GM19438 (cell line): ENCODE measurements around the gene AJM1.
"Not testable (repeated sequence)": the region's sequence is repeated elsewhere in the genome, so short reads cannot be mapped to it uniquely, and the experiment has no call there.

ENCODE experiments used
- ATAC-seq: cut with Tn5 transposase; IDR thresholded peaks from one replicate; pipeline ENCODE4 v1.9.1; 2021; ENCODE audit warnings: low read depth; ENCODE audit not compliant: unreplicated experiment

AJM1 gene

DNA sequence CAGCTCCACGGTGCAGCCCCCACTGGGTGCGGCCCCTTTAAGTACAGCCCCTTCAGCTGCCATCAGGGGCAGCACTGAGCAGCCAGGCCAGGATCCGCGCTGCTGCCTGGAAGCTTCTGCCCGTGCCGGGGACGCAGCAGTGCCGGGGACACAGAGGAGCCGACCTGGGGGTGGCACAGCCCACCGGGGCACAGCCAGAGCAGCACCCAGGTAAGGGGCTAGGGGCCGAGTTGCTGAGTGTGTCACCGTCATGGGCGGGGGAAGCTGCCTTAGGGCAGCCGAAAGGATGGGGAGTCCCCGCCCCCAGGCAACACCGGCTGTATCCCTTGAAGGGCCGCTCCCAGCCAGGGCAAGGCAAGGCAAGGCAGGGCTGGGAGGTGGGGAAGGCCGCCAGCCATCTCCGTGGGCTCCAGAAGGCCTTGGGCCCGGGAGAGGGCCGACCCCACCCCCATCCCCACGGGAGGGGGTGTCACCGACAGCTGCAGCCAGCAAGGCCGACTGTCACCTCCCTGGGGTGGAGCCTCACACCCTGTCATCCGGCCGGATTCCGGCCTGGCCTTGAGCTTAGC lies at the start of gene AJM1:
TSS of gene AJM1 (plus strand) at position 99 of the 569 bp plus-strand sequence. CDS start 1,937 bp downstream, outside the sequence.
- ATAC-seq: peak; percentile 64

DNA sequence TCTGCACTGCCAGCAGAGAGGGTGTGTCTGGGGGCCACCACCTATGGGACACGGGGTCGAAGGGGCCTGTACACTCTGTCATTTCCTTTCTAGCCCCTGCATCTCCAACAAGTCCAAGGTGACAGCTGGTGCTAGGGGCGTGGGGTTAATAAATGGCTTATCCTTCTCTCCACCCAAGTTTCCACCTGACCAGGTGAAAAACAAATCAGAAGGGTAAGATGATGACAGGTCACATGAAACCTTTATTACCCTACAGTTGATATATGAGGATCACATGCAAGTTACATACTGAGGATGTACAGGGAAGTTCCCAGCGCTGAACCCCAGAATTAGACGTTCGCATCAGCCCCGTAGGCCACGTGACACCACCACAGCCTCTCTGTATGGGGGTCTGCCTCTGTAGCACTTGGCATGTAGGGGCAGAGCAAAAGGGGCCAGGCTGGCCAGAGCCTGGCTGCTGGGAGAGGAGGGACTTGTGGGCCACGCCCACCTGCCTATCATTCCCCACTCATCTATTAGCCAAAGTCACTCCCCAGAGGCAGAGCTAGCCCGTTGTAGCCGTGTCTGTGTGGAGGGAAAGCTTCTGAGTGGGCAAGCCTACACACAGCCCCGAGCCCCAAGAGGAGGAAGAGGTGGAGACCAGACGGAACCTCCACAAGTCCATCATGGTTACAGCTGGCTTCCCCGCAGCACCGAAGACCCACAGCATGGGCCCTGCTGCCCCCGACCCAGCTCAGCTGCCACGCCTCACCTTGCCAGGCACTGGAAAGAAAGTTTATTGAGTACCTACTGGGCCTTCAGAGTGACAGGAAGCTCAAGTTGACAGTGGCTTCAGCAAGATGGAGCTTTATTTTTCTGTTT lies 49.0 kb upstream of the AJM1 start:
- no peak for ATAC-seq

DNA sequence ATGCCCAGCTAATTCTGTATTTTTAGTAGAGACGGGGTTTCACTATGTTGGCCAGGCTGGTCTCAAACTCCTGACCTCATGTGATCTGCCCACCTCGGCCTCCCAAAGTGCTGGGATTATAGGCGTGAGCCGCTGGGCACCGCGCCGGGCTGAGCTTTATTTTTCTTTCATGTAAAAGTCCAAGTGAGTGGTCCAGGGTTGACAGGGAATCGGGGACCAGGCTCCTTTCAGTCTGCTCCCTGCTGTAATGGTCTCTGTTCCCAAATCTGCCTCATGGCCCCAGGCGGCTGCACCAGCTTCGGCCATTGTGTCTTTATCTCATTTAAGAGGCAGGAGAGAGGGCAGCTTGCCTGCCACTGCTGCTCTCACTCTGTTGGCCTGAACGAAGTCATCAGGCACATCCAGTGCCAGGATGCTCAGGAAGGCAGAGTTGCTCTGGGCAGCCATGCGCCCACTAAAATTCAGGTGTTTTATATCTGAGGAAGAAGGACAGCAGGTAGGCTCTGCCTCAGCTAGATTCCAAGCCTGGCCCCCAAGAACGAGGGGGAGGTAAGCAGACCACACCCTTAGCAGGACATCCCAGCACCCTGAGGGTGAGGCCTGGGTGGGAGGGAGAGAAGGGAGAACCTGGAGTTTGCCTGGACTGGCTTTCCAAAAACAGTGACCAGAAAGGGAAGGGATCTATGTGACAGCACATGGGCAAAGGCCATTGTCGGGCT lies 47.8 kb upstream of the AJM1 start:
- no peak for ATAC-seq

DNA sequence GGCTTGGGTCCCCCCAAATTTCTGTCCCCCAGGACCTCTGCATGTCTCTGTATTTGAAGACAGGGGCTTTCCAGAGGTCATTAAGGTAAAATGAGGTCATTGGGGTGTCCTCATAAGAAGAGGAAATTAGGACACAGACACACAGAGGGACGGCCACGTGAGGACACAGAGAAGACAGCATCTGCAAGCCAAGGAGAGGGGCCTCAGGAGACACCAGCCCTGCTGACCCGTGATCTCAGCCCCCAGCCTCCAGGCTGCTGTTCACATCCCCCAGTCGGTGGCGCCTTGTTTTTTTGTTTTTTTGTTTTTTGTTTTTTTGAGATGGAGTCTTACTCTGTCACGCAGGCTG lies 47.3 kb upstream of the AJM1 start:
- no peak for ATAC-seq

DNA sequence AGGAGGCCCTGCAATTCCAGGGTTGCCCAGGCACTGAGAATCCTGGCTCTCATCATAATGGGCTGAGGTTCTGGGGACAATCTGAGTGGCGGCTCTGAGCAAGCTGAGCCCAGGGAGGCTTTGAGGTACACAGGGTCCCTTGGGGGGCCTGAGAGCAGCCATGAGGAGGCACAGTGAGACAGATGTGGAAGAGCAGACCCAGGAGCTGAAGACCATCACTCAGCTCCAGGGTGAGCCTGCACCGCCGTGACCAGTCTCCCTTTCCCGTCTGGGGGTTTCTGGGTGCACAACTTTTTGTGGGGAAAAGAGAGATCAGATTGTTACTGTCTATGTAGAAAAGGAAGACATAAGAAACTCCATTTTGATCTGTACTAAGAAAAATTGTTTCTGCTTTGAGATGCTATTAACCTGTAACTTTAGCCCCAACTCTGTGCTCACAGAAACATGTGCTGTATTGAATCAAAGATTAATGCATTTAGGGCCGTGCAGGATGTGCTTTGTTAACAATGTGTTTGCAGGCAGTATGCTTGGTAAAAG lies 46.0 kb upstream of the AJM1 start, which contains the start of gene CCDC183:
TSS of gene CCDC183 (plus strand) at position 101 of the 537 bp plus-strand sequence. CDS start at position 161, 60 bp downstream.
- no peak for ATAC-seq

DNA sequence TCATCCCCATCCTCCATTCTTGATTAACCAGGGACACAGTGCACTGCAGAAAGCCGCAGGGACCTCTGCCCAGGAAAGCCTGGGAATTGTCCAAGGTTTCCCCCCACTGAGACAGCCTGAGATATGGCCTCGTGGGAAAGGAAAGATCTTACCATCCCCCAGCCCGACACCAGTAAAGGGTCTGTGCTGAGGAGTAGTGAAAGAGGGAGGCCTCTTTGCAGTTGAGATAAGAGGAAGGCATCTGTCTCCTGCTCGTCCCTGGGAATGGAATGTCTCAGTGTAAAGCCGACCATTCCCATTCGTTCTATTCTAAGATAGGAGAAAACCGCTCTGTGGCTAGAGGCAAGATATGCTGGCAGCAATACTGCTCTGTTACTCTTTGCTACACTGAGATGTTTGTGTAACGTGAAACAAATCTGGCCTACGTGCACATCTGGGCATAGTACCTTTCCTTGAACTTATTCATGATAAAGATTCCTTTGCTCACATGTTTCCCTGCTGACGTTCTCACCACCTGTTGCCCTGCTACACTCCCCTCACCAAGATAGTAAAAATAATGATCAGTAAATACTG lies 45.4 kb upstream of the AJM1 start:
- ATAC-seq: not testable (repeated sequence)

DNA sequence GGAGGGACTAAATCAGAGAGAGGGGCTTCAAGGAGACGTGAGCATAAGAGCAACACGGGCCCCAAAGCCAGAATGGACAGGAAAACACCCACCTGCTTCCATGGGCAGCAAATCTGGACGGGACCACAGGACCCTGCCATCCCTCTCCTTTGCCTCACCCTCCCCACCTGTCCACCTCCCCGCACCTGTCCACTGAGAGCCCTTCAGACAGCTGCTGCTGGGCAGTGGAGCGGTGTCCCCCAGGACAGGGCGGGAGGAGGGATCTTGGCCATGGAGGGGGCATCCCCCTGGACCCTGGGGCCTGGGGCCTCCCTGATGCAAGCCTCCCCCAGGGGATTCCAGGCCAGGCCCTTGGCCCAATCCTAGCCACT lies 43.6 kb upstream of the AJM1 start:
- no peak for ATAC-seq

DNA sequence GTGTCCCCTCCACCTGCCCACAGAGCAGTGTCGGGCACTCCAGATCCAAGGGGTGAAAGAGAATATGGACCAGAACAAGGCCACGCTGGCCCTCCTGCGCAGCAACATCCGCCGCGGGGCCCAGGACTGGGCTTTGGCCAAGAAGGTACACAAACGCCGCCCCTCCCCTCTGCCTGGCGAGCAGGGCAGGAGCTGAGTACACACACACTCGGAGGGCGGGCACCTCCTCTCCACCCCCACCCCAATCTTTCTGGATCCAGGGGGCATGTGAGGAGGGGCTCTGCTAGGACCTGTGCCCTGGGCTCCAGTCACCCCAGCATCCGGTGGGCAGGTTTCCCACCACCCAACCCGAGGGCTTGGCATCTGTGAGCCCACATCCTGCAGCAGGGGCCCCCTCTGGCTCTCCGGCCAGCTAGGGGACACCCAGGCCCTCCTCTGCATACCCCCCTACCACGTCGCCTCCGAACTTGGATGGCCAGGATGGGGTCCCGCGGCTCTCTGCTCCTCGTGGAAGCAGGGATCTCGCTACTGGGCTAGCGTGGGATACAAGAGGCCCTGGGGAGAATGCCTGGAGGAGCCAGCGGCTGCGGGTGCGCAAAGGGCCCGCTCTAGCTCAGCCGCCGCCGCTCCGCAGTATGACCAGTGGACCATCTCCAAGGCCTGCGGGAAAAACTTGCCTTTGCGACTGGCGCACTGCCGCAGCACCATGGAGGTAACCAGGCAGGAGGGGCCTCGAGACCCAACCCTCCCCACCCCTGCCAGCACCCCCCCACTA lies 43.0 kb upstream of the AJM1 start:
- no peak for ATAC-seq

DNA sequence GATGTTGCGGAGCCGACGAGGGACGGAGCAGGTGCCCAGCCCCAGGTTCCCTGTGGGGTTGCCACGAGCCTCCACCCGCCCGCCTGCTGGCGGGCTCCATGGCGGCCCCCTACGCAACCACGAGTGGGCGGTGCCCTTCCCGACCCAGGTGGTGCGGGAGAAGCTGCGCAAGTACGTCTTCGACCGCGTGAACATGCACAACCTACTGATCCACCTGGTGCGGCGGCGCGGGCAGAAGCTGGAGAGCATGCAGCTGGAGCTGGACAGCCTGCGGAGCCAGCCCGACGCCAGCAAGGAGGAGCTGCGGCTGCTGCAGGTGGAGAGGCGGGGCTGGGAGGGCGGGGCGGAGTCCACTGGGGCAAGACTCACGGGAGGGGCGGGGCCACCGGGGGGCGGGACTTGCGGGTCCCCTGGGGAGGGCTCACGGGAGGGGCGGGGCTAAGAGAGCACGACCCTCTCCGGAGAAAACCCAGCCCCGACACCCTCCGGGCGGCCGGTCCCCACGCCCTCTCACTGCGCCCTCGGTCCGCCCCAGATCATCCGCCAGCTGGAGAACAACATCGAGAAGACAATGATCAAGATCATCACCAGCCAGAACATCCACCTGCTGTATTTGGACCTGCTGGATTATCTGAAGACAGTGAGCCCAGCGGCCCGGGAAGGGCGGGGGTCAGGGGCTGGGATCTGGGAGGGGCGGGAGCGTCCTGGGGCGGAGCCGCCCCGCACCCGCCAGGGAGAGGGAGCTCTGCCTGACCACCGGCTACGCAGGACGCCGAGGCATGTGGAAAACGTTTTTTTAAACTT lies 42.2 kb upstream of the AJM1 start:
- ATAC-seq: no peak

DNA sequence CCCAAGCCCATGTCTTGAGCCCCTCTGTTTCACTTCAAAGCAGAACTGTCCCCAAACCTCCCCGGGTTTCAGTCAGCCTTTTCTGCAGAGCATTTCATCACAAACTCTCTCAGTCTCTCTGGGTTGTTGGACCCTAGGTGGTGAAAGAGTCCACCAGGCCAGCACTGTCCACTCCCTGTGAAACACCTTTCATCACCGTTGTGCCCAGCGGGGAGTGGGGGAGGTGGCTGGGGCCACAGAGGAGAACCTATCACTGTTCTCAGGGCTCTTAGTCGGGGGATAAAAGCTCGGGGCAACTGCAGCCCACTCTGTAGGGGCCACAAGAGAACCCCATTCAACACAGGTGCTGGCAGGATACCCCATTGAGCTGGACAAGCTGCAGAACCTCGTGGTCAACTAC lies 40.0 kb upstream of the AJM1 start:
- ATAC-seq: no peak

DNA sequence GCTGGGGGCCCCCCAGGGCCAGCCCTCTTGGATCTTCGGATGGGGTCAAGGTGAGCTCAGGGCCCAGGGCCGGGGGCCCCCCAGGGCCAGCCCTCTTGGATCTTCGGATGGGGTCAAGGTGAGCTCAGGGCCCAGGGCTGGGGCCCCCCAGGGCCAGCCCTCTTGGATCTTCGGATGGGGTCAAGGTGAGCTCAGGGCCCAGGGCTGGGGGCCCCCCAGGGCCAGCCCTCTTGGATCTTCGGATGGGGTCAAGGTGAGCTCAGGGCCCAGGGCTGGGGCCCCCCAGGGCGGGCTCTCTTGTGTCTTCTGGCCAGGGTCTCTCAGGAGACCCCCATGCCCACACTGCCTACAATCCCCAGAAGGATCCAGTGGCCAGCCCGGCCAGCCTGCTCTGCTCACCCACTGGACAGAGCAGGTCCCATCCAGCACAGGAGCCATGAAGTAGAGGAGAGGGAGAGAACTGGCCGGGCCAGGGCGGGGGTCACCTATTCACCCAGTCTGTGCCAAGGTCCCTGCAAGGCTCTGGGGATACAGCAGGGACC lies 39.2 kb upstream of the AJM1 start:
- not testable (repeated sequence) for ATAC-seq

DNA sequence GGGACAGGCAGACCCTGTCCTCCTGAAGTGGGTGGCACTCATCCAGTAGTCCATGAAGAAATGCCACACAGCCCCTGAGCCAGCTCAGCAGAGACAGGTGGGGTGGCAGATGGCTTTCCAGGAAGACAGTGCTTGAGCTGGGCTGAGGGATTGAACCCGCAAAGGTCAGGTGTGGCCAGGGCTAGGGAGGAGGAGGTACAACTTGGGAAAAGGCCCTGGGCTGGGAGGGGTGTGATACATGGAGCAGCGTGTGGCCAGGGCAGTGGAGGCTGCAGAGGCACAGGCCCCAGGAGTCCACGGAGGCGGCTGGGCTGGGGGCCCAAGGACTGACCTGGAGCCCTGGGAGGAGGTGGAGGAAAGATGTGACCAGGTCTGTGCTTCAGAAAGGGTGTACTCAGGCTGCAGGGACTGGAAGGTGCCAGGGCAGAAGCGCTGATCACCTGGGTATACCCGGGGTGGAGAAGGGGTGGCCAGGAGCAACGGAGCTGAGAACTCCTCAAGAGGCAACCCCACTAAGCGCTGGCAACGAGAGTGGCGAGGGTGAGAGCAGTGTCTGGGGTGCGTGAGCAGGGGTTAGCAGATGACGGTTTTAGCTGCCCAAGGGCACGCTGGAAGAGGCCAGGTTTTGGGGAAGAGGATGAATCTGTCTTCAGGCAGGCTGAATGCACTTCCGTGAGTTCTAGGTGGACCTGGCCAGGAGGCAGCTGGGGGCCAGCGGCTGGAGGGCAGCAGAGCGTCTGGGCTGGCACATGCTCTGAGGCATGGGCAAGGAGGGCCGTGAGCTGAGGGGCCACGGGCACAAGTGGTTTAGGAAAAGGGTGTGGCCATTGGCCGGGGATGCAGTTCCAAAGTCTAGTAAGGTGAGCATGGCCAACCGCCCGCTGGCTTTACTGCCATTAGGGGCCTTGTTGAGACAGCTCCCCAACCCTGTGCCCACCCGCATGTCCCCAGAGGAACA lies 38.4 kb upstream of the AJM1 start:
- ATAC-seq: no peak

DNA sequence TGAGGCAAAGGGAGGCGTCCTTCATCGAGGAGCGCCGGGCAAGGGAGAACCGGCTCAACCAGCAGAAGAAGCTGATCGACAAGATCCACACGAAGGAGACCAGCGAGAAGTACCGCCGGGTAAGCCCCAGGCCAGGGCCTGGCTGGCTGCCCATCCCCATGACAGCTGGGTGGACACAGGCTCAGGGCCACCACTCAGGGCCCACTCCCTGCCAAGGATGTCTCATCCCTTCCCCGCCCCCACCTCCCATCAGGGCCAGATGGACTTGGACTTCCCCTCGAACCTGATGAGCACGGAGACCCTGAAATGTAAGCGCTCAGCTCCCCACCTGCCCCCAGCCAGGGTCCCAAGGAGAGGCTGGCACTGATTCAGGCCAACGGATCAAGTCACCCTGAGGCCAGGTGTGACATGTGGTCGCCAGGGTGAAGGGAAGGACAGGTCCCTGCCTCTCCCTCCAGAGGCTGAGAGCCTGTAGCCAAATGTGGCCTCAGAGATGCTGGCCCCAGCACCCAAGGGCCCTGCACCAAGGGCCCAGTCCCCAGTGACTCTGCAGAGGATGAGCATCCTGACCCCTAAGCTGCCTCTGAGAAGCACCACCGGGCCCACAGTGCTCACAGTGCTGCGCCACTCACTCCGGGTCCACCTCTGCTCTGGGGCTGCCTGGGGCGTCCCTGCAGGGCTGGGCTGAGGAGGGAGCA lies 37.6 kb upstream of the AJM1 start:
- ATAC-seq: no peak

DNA sequence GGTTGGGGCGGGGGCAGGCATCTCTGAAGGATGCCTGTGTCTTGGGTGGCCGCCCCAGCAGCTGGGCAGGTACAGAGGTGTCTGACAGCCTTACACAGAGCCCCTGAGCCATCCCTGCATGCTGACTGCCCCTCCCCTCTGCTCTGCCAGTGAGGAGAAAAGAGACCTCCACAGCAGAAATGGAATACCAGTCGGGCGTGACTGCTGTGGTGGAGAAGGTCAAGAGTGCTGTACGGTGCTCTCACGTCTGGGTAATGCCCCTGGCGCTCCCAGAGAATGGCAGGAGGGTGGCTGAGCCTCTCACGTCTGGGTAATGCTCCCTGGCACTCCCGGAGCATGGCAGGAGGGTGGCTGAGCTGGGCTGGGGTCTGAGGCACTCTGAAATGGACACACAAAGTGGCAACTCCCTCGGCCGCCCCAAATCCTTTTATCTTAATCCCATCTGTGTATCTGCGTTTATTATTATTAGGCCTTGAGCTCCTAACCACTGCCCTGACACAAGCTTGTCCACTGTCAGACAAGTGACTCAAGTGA lies 37.0 kb upstream of the AJM1 start:
- no peak for ATAC-seq

DNA sequence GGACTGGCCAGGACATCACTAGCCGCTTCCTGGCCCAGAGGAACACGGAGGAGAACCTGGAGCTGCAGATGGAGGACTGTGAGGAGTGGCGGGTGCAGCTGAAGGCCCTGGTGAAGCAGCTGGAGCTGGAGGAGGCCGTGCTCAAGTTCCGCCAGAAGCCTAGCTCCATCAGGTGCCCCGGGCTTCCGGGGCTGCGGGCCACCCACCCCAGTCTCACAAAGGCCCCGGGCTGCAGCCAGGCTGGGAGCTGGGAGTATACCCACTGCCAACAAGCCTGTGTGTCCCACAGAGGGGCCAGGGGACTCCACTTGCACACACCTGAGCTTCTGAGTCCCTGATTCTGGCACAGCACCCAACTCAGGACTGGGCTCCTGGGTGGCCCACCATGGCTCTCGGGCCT lies 36.2 kb upstream of the AJM1 start:
- ATAC-seq: no peak

DNA sequence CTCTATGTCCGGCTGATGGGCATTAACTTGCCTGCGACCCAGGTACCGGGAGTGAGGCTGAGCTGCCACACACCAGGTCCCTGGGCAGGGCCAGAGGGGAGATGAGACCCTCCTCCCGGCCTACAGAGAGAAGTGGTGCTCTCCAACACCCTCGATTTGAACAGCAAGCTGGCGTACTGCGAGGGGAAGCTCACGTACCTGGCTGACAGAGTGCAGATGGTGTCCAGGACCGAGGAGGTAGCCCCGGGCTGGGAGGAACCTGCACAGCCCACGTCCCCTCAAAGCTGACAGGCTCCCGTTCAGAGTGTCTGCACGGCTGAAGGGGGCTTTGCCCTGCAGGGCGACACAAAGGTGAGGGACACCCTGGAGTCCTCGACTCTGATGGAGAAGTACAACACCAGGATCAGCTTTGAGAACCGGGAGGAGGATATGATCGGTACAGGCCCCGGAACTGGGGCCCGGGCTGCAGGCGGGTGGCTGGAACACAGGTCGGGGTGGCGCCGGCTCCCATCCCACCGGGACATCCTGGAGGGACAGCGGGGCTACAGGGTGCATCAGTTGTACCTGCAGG lies 35.6 kb upstream of the AJM1 start:
- no peak for ATAC-seq
